Esophagus muscularis mucosa (tissue), 3 donors: ENCODE results near the gene EVX2.

Source experiments
- POLR2AphosphoS5 ChIP-seq, 2 donors: sonication (generic); formaldehyde crosslinking; IDR thresholded peaks; one replicate each; pipeline ENCODE4 v1.6.1; 2017; ENCODE audit warnings: antibody characterized with exemption in 2 of 2
- TF ChIP-seq, protein P1 (sequence below), 3 experiments: fragments of 200-600 bp in 2 of 3; fragments of 450-650 bp in 1 of 3; sonication (generic) in 2 of 3; IDR thresholded peaks; one replicate each; pipeline ENCODE4 v1.5.1; 2017 to 2019; ENCODE audit warnings: antibody characterized with exemption in 3 of 3, mild to moderate bottlenecking in 2 of 3, moderate library complexity in 1 of 3

DNA sequence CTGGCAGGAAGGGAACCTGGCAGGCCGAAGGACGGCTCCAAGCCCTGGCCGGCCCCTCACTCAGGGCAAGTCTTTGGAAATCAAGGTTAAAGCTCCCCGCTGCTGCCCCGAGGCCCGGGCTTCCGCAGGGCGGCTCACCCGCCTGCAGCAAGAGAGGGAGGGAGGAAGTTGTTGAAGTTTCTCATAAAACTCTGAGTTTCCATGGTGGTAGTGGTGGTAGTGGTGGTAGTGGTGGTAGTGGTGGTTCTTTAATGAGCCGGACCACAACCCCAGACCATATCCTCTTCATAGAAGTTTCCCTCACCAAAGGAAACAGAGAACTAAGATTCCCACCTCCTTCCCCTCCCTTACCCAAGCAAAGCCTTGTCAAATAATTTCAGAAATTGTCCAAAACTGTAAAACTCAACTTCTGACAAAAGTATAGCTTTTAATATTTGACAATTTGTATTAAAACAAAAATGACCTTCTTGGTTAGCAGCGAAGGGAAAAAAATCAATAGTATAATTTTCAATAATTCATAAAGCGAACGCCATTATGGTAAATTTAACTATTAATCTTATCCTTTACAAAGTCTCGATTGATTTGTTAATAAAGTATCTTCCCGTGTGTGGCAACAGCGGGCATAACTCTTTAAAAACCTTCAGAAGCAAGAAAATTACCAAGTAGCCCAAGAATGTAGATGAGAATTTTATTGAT lies 31.3 kb upstream of the EVX2 start:
- TF ChIP-seq, protein P1, sequence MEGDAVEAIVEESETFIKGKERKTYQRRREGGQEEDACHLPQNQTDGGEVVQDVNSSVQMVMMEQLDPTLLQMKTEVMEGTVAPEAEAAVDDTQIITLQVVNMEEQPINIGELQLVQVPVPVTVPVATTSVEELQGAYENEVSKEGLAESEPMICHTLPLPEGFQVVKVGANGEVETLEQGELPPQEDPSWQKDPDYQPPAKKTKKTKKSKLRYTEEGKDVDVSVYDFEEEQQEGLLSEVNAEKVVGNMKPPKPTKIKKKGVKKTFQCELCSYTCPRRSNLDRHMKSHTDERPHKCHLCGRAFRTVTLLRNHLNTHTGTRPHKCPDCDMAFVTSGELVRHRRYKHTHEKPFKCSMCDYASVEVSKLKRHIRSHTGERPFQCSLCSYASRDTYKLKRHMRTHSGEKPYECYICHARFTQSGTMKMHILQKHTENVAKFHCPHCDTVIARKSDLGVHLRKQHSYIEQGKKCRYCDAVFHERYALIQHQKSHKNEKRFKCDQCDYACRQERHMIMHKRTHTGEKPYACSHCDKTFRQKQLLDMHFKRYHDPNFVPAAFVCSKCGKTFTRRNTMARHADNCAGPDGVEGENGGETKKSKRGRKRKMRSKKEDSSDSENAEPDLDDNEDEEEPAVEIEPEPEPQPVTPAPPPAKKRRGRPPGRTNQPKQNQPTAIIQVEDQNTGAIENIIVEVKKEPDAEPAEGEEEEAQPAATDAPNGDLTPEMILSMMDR (IDR thresholded peaks at IDR 0.05): no peak
- no peak for TF ChIP-seq POLR2AphosphoS5 (IDR thresholded peaks at IDR 0.05)
